ENCODE measurements around the gene NAV3. TPM values are rescaled to one million over a fixed set of nuclear protein-coding genes. Genes with fewer than 3 reads are reported as not detected.

Gene NAV3
- polyA plus RNA-seq, 1 of the 3 experiments (the other 2 are of a cell fraction): 10.5 TPM

GRCh38 chr12:77782766-77783165 lies 47.9 kb upstream of the NAV3 start:
- Histone ChIP-seq H2AFZ (ENCODE audit: low read depth) (no peak overlapping the region), H3K36me3 (replicated peaks in 1 of 2; ENCODE audit: control insufficient read depth in 1 of 2, insufficient read depth in 2 of 2, low read length in 1 of 2) (no peaks in the 10 kb centered on the region), H3K9me2 (no peaks in the 10 kb centered on the region), H3K79me2 (ENCODE audit: insufficient read depth) (no peaks in the 10 kb centered on the region), H3F3A (replicated peaks; ENCODE audit: insufficient read depth) (peaks cover under 1% of the 10 kb centered on the region), H3K27ac (ENCODE audit: low read depth in 2 of 2, low read length in 1 of 2) (no peak overlapping the region), H3K4me3 (ENCODE audit: low read depth in 2 of 2, low read length in 1 of 2) (no peak overlapping the region), H3K4me2 (no peak overlapping the region), H3K9me3 (no peaks in the 10 kb centered on the region), H4K20me1 (ENCODE audit: insufficient read depth) (no peaks in the 10 kb centered on the region), H3K4me1 (ENCODE audit: control insufficient read depth in 1 of 2, insufficient read depth in 2 of 2, low read depth in 1 of 2, low read length in 1 of 2) (no peaks in the 10 kb centered on the region), H3K9ac (no peak overlapping the region), H3K27me3 (ENCODE audit: insufficient read depth) (no peaks in the 10 kb centered on the region)
- TF ChIP-seq MEF2A (IDR thresholded peaks at IDR 0.05; ENCODE audit: borderline replicate concordance, low read depth) (no peak), EP300 (IDR thresholded peaks at IDR 0.05; ENCODE audit: borderline replicate concordance in 1 of 2, low read depth in 1 of 2, low read length in 1 of 2) (no peak), GABPA (IDR thresholded peaks at IDR 0.05; ENCODE audit: low read depth) (no peak), CTCF (IDR thresholded peaks at IDR 0.05) (no peak), REST (IDR thresholded peaks at IDR 0.05; ENCODE audit: low read depth, low read length) (no peak), FOXM1 (IDR thresholded peaks at IDR 0.05; ENCODE audit: low read depth) (no peak), TEAD4 (IDR thresholded peaks at IDR 0.05; ENCODE audit: borderline replicate concordance, insufficient read depth) (no peak), USF1 (IDR thresholded peaks at IDR 0.05; ENCODE audit: borderline replicate concordance, low read depth) (no peak), NRF1 (IDR thresholded peaks at IDR 0.05; ENCODE audit: low read depth, low read length) (no peak), POLR2AphosphoS5 (IDR thresholded peaks at IDR 0.05; ENCODE audit: low read depth, low read length) (no peak), IRF3 (IDR thresholded peaks at IDR 0.05; ENCODE audit: low read depth, low read length) (no peak), FOXJ3 (CRISPR knock-in tag; IDR thresholded peaks at IDR 0.05) (no peak), NFIC (IDR thresholded peaks at IDR 0.05; ENCODE audit: borderline replicate concordance) (no peak)
- WGBS (ENCODE audit: low lambda C conversion rate): 86% methylated on average over 1 of the region's 1 CpG
- ChIA-PET POLR2A (no interaction called here), CTCF (no interaction called here)
- no peak for DNase-seq
